PFSK-1 (cell line): Measurements from ENCODE around the gene CEP170.
A peak's percentile ranks its signal among the peaks of the same experiment; 100 is the strongest.

Experiments
- FOXP2 ChIP-seq: optimal IDR thresholded peaks from 2 replicates; pipeline ENCODE3; 2011; ENCODE audit warnings: borderline replicate concordance, control low read depth, inconsistent platforms; ENCODE audit not compliant: insufficient read depth; ENCODE audit errors: extremely low read length, extremely low read depth
- POLR2AphosphoS5 ChIP-seq: IDR thresholded peaks from 2 replicates; pipeline ENCODE4 v1.6.1; 2012; ENCODE audit warnings: low read depth, mild to moderate bottlenecking, control low read depth, low read length, moderate library complexity
- SIN3A ChIP-seq: IDR thresholded peaks from 2 replicates; pipeline ENCODE4 v1.6.1; 2012; ENCODE audit warnings: mild to moderate bottlenecking, low read length, moderate library complexity, borderline replicate concordance; ENCODE audit not compliant: insufficient read depth
- TAF1 ChIP-seq: IDR thresholded peaks from 2 replicates; pipeline ENCODE4 v1.6.1; 2012; ENCODE audit warnings: low read length, control low read depth, borderline replicate concordance; ENCODE audit not compliant: insufficient read depth
- TF ChIP-seq, protein P1 (sequence below), 2 experiments: IDR thresholded peaks; 2 replicates each; pipeline versions ENCODE4 v1.6.1 to v1.8.0; 2011 to 2012; ENCODE audit warnings: low read depth in 2 of 2, low read length in 2 of 2, control low read depth in 1 of 2, inconsistent platforms in 1 of 2, mild to moderate bottlenecking in 1 of 2, moderate library complexity in 1 of 2; ENCODE audit not compliant: insufficient read depth in 1 of 2

CEP170 gene

DNA sequence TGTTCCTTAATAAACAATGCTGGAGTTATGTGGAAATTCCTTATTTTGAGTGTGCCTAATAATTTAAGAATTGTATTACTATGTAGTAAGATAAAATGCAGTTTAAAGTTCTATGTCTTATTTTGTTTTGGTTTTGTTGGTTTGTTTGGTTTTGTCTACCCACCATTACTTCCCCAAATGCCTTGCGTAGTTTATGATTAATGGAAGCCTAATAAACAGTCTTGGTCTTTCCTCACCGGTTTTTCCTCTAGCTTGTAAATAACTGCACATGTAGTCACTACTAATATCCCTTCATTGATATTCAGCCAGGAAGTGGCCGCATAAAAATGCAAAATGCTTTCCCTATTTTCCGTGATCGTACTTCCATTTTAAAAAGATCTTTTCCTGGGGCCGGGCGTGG, 3.6 kb upstream of the CEP170 start:
- TF ChIP-seq SIN3A (no peak), POLR2AphosphoS5 (no peak), TAF1 (no peak), FOXP2 (no peak)
- TF ChIP-seq, protein P1, sequence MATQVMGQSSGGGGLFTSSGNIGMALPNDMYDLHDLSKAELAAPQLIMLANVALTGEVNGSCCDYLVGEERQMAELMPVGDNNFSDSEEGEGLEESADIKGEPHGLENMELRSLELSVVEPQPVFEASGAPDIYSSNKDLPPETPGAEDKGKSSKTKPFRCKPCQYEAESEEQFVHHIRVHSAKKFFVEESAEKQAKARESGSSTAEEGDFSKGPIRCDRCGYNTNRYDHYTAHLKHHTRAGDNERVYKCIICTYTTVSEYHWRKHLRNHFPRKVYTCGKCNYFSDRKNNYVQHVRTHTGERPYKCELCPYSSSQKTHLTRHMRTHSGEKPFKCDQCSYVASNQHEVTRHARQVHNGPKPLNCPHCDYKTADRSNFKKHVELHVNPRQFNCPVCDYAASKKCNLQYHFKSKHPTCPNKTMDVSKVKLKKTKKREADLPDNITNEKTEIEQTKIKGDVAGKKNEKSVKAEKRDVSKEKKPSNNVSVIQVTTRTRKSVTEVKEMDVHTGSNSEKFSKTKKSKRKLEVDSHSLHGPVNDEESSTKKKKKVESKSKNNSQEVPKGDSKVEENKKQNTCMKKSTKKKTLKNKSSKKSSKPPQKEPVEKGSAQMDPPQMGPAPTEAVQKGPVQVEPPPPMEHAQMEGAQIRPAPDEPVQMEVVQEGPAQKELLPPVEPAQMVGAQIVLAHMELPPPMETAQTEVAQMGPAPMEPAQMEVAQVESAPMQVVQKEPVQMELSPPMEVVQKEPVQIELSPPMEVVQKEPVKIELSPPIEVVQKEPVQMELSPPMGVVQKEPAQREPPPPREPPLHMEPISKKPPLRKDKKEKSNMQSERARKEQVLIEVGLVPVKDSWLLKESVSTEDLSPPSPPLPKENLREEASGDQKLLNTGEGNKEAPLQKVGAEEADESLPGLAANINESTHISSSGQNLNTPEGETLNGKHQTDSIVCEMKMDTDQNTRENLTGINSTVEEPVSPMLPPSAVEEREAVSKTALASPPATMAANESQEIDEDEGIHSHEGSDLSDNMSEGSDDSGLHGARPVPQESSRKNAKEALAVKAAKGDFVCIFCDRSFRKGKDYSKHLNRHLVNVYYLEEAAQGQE (IDR thresholded peaks at IDR 0.05; ENCODE audit: insufficient read depth in 1 of 2, low read depth in 2 of 2, low read length in 2 of 2): no peak

DNA sequence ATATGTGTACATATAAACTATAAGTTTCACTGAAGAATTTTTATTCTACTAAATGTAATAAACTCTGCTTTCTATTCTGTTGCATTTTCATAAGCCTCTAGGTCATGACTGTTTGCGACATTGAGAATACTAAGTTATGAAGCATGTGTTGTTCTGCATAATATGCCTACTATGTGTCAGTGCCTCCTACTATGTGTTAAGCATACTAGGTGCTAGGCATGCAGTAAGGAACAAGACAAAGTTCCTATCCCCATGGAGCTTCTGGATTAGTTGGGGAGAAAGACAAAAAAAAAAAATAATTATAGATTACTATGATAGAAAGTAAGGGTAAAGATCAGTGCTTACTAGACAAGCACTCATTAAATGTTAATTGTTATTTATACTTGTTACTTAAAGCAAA, 2.1 kb upstream of the CEP170 start:
- TF ChIP-seq FOXP2 (no peak), TAF1 (no peak), SIN3A (no peak), POLR2AphosphoS5 (no peak)
- TF ChIP-seq, protein P1 (IDR thresholded peaks at IDR 0.05; ENCODE audit: insufficient read depth in 1 of 2, low read depth in 2 of 2, low read length in 2 of 2): no peak

DNA sequence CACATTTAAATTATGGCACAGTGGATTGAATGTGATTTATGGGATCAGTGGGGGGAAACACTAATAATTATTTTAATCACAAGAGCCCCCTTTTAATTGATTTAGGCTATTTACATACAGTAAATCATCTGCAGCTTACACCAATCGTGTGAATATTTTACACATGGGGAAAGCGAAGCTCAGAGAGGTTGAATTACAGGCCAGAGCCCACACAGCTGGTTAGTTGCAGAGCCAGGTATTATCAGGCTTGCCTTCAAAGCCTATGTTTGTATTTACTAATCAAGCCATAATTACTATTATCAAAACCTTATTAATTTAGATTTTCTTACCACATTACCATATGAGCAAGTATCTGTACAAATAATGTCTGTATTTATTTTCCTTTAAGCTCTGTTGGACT, 1.5 kb upstream of the CEP170 start:
- no peak for TF ChIP-seq FOXP2
- TF ChIP-seq, protein P1 (IDR thresholded peaks at IDR 0.05; ENCODE audit: insufficient read depth in 1 of 2, low read depth in 2 of 2, low read length in 2 of 2): no peak
- TF ChIP-seq TAF1: no peak
- no peak for TF ChIP-seq SIN3A
- no peak for TF ChIP-seq POLR2AphosphoS5

DNA sequence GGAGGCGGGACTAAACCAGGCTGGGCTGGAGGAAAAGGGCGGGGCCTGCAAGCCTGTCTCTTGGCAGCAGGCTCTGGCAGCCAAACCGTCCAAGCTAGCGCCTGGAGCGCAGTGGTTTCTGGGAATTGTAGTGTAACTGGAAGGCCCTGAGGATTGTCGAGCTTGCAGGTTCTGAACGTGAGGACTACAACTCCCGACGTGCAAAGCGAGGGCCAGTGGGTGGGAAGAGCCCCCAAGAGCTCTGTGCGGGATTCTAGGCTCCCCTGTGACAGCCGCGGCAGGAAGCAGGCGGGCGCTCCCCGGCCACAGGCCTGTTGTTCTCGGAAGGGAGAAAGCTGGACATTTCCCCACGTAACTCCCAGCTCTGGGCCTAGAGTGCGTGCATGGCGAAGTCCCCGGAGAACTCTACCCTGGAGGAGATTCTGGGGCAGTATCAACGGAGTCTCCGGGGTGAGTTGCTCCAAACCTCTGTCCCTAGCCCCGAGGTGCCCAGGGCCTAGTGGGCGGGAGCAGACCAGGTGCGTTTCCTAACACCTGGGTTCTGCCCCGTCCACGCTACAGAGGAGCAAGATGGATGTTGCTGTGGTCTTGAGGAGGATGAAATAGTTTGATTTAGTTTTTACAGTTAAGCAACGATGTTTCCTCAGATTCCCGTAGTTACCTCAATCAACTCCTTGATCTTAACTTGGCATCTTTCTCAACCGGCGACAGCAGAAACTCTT, 871 bp upstream of the CEP170 start, which contains the start of gene SDCCAG8:
Gene SDCCAG8, plus strand, starts transcription at position 251 of the 722 bp plus-strand sequence. Its CDS starts 133 bp downstream, at position 384.
- TF ChIP-seq, protein P1 (IDR thresholded peaks at IDR 0.05; ENCODE audit: insufficient read depth in 1 of 2, low read depth in 2 of 2, low read length in 2 of 2): no peak
- TF ChIP-seq SIN3A (0 out of 2 replicates have a peak, but pooled peaks have one; percentile 57), TAF1 (no peak), FOXP2 (no peak), POLR2AphosphoS5 (peak; percentile 85)
